ENCODE data around the gene PAM.

- TF ChIP-seq CTCF (IDR thresholded peaks at IDR 0.05) (no peak), POLR2AphosphoS5 (IDR thresholded peaks at IDR 0.05) (no peak), EP300 (IDR thresholded peaks at IDR 0.05) (no peak)
Observed at GRCh38 chr5:103037673-103038455, 282.8 kb downstream of the PAM start.
